Stimulated activated CD8-positive, alpha-beta memory T cell treated with anti-CD3 and anti-CD28 coated beads, Interleukin-12 subunit alpha, Interleukin-12 subunit beta, amount 100 ng/mL, for 24 hours (primary cell): ENCODE measurements around the gene FBXO15.

Source experiments
- DNase-seq: peaks from one replicate; pipeline ENCODE4 v3.0.0-alpha.2; 2020; ENCODE audit errors: extremely low read depth

FBXO15 gene

GRCh38 chr18:74147779-74148542 is at the start of gene FBXO15, which contains the start of gene TIMM21:
Gene FBXO15 (minus strand): TSS chr18:74147834. CDS start chr18:74147785, 49 bp downstream.
Gene TIMM21 (plus strand): TSS chr18:74148523. CDS start chr18:74148809, 286 bp downstream.
- peak; percentile 92 for DNase-seq

GRCh38 chr18:74196220-74197119 is 48.8 kb upstream of the FBXO15 start:
- DNase-seq: no peak

GRCh38 chr18:74194691-74195090 is 47.1 kb upstream of the FBXO15 start:
- DNase-seq: no peak

- DNase-seq: no peak
These were observed 43.9 kb upstream of the FBXO15 start for GRCh38 chr18:74191577-74191976.

GRCh38 chr18:74190086-74190485 is 42.5 kb upstream of the FBXO15 start:
- DNase-seq: no peak

GRCh38 chr18:74186661-74187060 is 39.0 kb upstream of the FBXO15 start:
- DNase-seq: no peak

GRCh38 chr18:74185860-74186259 is 38.2 kb upstream of the FBXO15 start:
- no peak for DNase-seq

GRCh38 chr18:74184875-74185274 is 37.2 kb upstream of the FBXO15 start:
- no peak for DNase-seq

GRCh38 chr18:74183130-74183529 is 35.5 kb upstream of the FBXO15 start:
- DNase-seq: no peak

- no peak for DNase-seq
These were observed 34.7 kb upstream of the FBXO15 start for GRCh38 chr18:74182335-74182734.

- no peak for DNase-seq
These were observed 32.1 kb upstream of the FBXO15 start for GRCh38 chr18:74179623-74180199.

- DNase-seq: no peak
These were observed 31.2 kb upstream of the FBXO15 start for GRCh38 chr18:74178884-74179283.

GRCh38 chr18:74175658-74176057 is 28.0 kb upstream of the FBXO15 start:
- no peak for DNase-seq

- DNase-seq: no peak
These were observed 25.8 kb upstream of the FBXO15 start for GRCh38 chr18:74173434-74173750.

GRCh38 chr18:74172697-74173433 is 25.2 kb upstream of the FBXO15 start:
- no peak for DNase-seq

- no peak for DNase-seq
These were observed 24.4 kb upstream of the FBXO15 start for GRCh38 chr18:74171910-74172606.

GRCh38 chr18:74166386-74166785 is 18.8 kb upstream of the FBXO15 start:
- no peak for DNase-seq

GRCh38 chr18:74163019-74163660 is 15.5 kb upstream of the FBXO15 start:
- no peak for DNase-seq

- no peak for DNase-seq
These were observed 7.6 kb upstream of the FBXO15 start for GRCh38 chr18:74155276-74155675.

- no peak for DNase-seq
These were observed 7.1 kb upstream of the FBXO15 start for GRCh38 chr18:74154716-74155115.

- no peak for DNase-seq
These were observed 6.2 kb upstream of the FBXO15 start for GRCh38 chr18:74153793-74154192.
